Panc1 (cell line): ENCODE results near the gene RDX. TPM values are rescaled to one million over a fixed set of nuclear protein-coding genes. Genes with fewer than 3 reads are reported as not detected.

Source experiments
- ATAC-seq: fragments of 200-7000 bp; cut with Tn5 transposase; 2 replicates; pipeline ENCODE4 v1.9.1; 2020; ENCODE audit warnings: mild to moderate bottlenecking, moderate library complexity
- BruUV-seq: library from RNA; stranded (reverse); fragments of 400-500 nt; replicated peaks from 2 replicates; lab custom pipeline; 2021; lab: Mats Ljungman, UMichigan
- CTCF ChIA-PET: fragments of 300-600 bp; sonication (Branson Sonifier 250); formaldehyde crosslinking; loops from one replicate; lab custom pipeline; 2022; ENCODE audit warnings: antibody characterized with exemption; lab: Charles Lee
- POLR2A ChIA-PET: fragments of 300-600 bp; sonication (Branson Sonifier 250); formaldehyde crosslinking; loops from one replicate; lab custom pipeline; 2022; ENCODE audit warnings: antibody characterized with exemption; lab: Charles Lee
- DNase-seq: peaks from one replicate; pipeline ENCODE4 v3.0.0-alpha.2; 2010; ENCODE audit warnings: low read depth, low spot score
- H3K27ac ChIP-seq: 2 replicates; pipeline ENCODE4 v1.5.1; 2011; ENCODE audit warnings: mild to moderate bottlenecking, low read length, inconsistent platforms
- H3K27me3 ChIP-seq: fragments of 200-500 bp; sonication (Bioruptor generic); 2 replicates; pipeline ENCODE4 v1.6.0; 2014; ENCODE audit warnings: low read length, inconsistent platforms; ENCODE audit not compliant: control insufficient read depth, insufficient read depth
- H3K36me3 ChIP-seq: fragments of 200-500 bp; sonication (Bioruptor generic); 2 replicates; pipeline ENCODE4 v1.5.1; 2014; ENCODE audit warnings: inconsistent platforms, mild to moderate bottlenecking, low read length, moderate library complexity; ENCODE audit not compliant: control insufficient read depth, insufficient read depth
- H3K4me1 ChIP-seq: 2 replicates; pipeline ENCODE4 v1.5.1; 2011; ENCODE audit warnings: inconsistent platforms, mild to moderate bottlenecking, low read length, moderate library complexity; ENCODE audit not compliant: control insufficient read depth, insufficient read depth
- H3K4me3 ChIP-seq, 2 experiments: 2 replicates each; pipeline ENCODE4 v1.5.1; 2011 to 2012; ENCODE audit warnings: low read depth in 2 of 2, low read length in 2 of 2, mild to moderate bottlenecking in 2 of 2, inconsistent platforms in 1 of 2, moderate library complexity in 1 of 2
- H3K9me3 ChIP-seq: fragments of 200-500 bp; sonication (Bioruptor generic); 2 replicates; pipeline ENCODE4 v1.5.1; 2014; ENCODE audit warnings: low read depth, mild to moderate bottlenecking, inconsistent platforms, low read length, moderate library complexity; ENCODE audit not compliant: control insufficient read depth, insufficient read depth
- POLR2AphosphoS5 ChIP-seq: IDR thresholded peaks from 2 replicates; pipeline ENCODE4 v1.6.1; 2012; ENCODE audit warnings: mild to moderate bottlenecking, low read depth, low read length, moderate library complexity
- SIN3A ChIP-seq: IDR thresholded peaks from 2 replicates; pipeline ENCODE4 v1.6.1; 2012; ENCODE audit warnings: low read depth, mild to moderate bottlenecking, low read length, moderate library complexity, borderline replicate concordance; ENCODE audit not compliant: insufficient read depth
- TCF7L2 ChIP-seq: IDR thresholded peaks from 2 replicates; pipeline ENCODE4 v1.6.1; 2011; ENCODE audit warnings: mild to moderate bottlenecking, low read depth, low read length, inconsistent platforms
- in situ Hi-C: cut with HindIII; loops from 2 replicates; pipeline ENCODE4 v1.10.0; 2016; ENCODE audit warnings: low sequenced_read_pairs, low pct_unique_long_range_greater_than_20kb
- intact Hi-C: fragments of 100-400 bp; cut with micrococcal nuclease; formaldehyde crosslinking; loops from one replicate; pipeline ENCODE4 v1.10.0; 2022; ENCODE audit not compliant: unreplicated experiment
- total RNA-seq: library from RNA; stranded (reverse); gene quantifications from one replicate; pipeline ENCODE4 v1.2.1, GENCODE V29; 2021; ENCODE audit not compliant: unreplicated experiment
- TF ChIP-seq, protein P1 (sequence below), 2 experiments: IDR thresholded peaks; 2 replicates each; pipeline ENCODE4 v1.6.1; 2011 to 2012; ENCODE audit warnings: low read depth in 2 of 2, control low read depth in 1 of 2, low read length in 1 of 2, mild to moderate bottlenecking in 1 of 2, moderate library complexity in 1 of 2; ENCODE audit not compliant: insufficient read depth in 1 of 2
- TF ChIP-seq, protein P2 (sequence below): fragments of 450-650 bp; IDR thresholded peaks from 2 replicates; pipeline ENCODE4 v1.5.1; 2017; ENCODE audit warnings: mild to moderate bottlenecking

Gene RDX
- total RNA-seq, 1 experiment from 2014 or later = 200 TPM

DNA sequence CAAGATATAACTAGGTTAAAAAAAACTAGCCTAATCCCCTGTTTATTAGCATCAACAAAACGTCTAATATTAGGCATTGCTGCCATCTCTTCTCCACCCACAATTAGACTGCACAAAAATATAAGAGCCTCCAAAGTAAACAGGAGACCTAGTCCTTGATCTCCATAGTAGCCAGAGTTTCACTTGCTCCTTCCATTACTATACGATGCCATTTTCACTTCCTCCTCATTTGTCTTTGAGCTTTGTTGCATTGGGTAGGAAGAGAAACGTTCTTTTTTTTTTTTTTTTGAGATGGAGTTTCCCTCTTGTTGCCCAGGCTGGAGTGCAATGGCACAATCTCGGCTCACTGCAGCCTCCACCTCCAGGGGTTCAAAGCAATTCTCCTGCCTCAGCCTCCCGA is 42.3 kb upstream of the RDX start:
- POLR2A ChIA-PET = interaction anchor here (0.6 kb wide), 2 partner anchors 8 to 32 kb away, joined by 3 to 6 read pairs; no protein-coding TSS in a partner anchor
- Histone ChIP-seq H3K27ac (no peak overlapping the region), H3K4me3 (no peak overlapping the region), H3K36me3 (no peaks in the 10 kb centered on the region), H3K27me3 (no peaks in the 10 kb centered on the region), H3K9me3 (no peaks in the 10 kb centered on the region), H3K4me1 (no peaks in the 10 kb centered on the region)
- BruUV-seq = no TSS peak
- CTCF ChIA-PET = interaction anchor here (0.6 kb wide), 1 partner anchor 11 kb away, joined by 4 read pairs; no protein-coding TSS in a partner anchor
- intact Hi-C loops = no loop called here
- DNase-seq = no peak
- no peak for TF ChIP-seq SIN3A
- TF ChIP-seq, protein P1, sequence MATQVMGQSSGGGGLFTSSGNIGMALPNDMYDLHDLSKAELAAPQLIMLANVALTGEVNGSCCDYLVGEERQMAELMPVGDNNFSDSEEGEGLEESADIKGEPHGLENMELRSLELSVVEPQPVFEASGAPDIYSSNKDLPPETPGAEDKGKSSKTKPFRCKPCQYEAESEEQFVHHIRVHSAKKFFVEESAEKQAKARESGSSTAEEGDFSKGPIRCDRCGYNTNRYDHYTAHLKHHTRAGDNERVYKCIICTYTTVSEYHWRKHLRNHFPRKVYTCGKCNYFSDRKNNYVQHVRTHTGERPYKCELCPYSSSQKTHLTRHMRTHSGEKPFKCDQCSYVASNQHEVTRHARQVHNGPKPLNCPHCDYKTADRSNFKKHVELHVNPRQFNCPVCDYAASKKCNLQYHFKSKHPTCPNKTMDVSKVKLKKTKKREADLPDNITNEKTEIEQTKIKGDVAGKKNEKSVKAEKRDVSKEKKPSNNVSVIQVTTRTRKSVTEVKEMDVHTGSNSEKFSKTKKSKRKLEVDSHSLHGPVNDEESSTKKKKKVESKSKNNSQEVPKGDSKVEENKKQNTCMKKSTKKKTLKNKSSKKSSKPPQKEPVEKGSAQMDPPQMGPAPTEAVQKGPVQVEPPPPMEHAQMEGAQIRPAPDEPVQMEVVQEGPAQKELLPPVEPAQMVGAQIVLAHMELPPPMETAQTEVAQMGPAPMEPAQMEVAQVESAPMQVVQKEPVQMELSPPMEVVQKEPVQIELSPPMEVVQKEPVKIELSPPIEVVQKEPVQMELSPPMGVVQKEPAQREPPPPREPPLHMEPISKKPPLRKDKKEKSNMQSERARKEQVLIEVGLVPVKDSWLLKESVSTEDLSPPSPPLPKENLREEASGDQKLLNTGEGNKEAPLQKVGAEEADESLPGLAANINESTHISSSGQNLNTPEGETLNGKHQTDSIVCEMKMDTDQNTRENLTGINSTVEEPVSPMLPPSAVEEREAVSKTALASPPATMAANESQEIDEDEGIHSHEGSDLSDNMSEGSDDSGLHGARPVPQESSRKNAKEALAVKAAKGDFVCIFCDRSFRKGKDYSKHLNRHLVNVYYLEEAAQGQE (IDR thresholded peaks at IDR 0.05; ENCODE audit: insufficient read depth in 1 of 2, low read depth in 2 of 2, low read length in 1 of 2) = no peak
- TF ChIP-seq TCF7L2 = no peak
- no peak for TF ChIP-seq POLR2AphosphoS5
- TF ChIP-seq, protein P2, sequence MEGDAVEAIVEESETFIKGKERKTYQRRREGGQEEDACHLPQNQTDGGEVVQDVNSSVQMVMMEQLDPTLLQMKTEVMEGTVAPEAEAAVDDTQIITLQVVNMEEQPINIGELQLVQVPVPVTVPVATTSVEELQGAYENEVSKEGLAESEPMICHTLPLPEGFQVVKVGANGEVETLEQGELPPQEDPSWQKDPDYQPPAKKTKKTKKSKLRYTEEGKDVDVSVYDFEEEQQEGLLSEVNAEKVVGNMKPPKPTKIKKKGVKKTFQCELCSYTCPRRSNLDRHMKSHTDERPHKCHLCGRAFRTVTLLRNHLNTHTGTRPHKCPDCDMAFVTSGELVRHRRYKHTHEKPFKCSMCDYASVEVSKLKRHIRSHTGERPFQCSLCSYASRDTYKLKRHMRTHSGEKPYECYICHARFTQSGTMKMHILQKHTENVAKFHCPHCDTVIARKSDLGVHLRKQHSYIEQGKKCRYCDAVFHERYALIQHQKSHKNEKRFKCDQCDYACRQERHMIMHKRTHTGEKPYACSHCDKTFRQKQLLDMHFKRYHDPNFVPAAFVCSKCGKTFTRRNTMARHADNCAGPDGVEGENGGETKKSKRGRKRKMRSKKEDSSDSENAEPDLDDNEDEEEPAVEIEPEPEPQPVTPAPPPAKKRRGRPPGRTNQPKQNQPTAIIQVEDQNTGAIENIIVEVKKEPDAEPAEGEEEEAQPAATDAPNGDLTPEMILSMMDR = no peak
- in situ Hi-C loops = no loop called here
- ATAC-seq = no peak

DNA sequence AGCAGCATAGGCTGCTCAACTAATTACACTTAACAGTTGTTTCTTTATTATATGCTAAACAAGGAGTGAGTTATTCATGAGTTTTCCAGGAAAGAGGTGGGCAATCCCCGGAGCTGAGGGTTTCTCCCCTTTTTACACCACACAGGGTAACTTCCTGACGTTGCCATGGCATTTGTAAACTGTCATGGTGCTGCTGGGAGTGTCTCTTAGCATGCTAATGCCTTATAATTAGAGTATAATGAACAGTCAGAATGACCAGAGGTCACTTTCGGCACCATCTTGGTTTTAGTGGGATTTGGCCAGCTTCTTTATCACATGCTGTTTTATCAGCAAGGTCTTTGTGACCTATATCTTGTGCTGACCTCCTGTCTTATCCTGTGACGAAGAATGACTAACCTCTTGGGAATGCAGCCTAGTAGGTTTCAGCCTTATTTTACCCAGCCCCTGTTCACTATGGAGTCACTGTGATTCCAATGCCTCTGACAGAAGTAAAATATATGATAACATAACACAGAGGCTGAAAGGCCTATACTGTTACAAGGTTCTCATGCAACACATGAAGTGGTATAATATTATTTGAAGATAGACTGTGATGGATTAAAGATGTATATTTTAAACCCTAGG is 41.3 kb upstream of the RDX start:
- TF ChIP-seq, protein P2 = no peak
- DNase-seq (no peak), ATAC-seq (peak; percentile 62; the same call in 1 of the 2 replicates)
- no TSS peak for BruUV-seq
- in situ Hi-C loops = no loop called here
- H3K9me3 ChIP-seq = no peaks in the 10 kb centered on the region
- H3K27ac ChIP-seq = no peak overlapping the region
- ChIA-PET CTCF (no interaction called here), POLR2A (no interaction called here)
- H3K27me3 ChIP-seq = no peaks in the 10 kb centered on the region
- intact Hi-C loops = no loop called here
- no peaks in the 10 kb centered on the region for H3K4me1 ChIP-seq
- H3K36me3 ChIP-seq = no peaks in the 10 kb centered on the region
- no peak overlapping the region for H3K4me3 ChIP-seq
